GM19099 (cell line): ENCODE measurements around the gene TSPAN12.

Source experiments
- POLR2A ChIP-seq: IDR thresholded peaks from 3 replicates; pipeline ENCODE4 v1.6.1; 2011; ENCODE audit warnings: low read depth; ENCODE audit not compliant: insufficient read length; ENCODE audit errors: extremely low read depth

Gene TSPAN12

GRCh38 chr7:120741371-120742042 lies 116.4 kb downstream of the TSPAN12 start:
- TF ChIP-seq POLR2A, result no peak

- TF ChIP-seq POLR2A, result no peak
These were observed 117.6 kb downstream of the TSPAN12 start for GRCh38 chr7:120740348-120740747.

- no peak for TF ChIP-seq POLR2A
These were observed 119.1 kb downstream of the TSPAN12 start for GRCh38 chr7:120738816-120739215.
